GM21515 (cell line): Measurements from ENCODE around the gene FAM181A.

Source experiments
- ATAC-seq: cut with Tn5 transposase; IDR thresholded peaks from one replicate; pipeline ENCODE4 v1.9.1; 2021; ENCODE audit not compliant: unreplicated experiment

The FAM181A gene

GRCh38 chr14:93947282-93947681 lies 20.1 kb downstream of the FAM181A start:
- no peak for ATAC-seq

- ATAC-seq: no peak
Measured at GRCh38 chr14:93949511-93950075, 22.4 kb downstream of the FAM181A start.

GRCh38 chr14:93950948-93951634 lies 23.9 kb downstream of the FAM181A start:
- ATAC-seq: no peak

GRCh38 chr14:93951635-93952540 lies 24.7 kb downstream of the FAM181A start:
- ATAC-seq: no peak

GRCh38 chr14:93952829-93953228 lies 25.7 kb downstream of the FAM181A start:
- ATAC-seq: no peak

GRCh38 chr14:93953263-93953662 lies 26.1 kb downstream of the FAM181A start:
- no peak for ATAC-seq

- no peak for ATAC-seq
Measured at GRCh38 chr14:93953739-93954515, 26.8 kb downstream of the FAM181A start.

GRCh38 chr14:93954516-93954830 lies 27.3 kb downstream of the FAM181A start:
- no peak for ATAC-seq

GRCh38 chr14:93954900-93955849 lies 28.0 kb downstream of the FAM181A start:
- peak; percentile 39 for ATAC-seq

GRCh38 chr14:93955850-93956481 lies 28.8 kb downstream of the FAM181A start:
- ATAC-seq: no peak

GRCh38 chr14:93956514-93957332 lies 29.6 kb downstream of the FAM181A start:
- ATAC-seq: no peak

- no peak for ATAC-seq
Measured at GRCh38 chr14:93957333-93957710, 30.2 kb downstream of the FAM181A start.

- no peak for ATAC-seq
Measured at GRCh38 chr14:93957751-93958566, 30.8 kb downstream of the FAM181A start.

- ATAC-seq: no peak
Measured at GRCh38 chr14:93958567-93959238, 31.6 kb downstream of the FAM181A start.

- ATAC-seq: peak; percentile 58
Measured at GRCh38 chr14:93959239-93960107, 32.3 kb downstream of the FAM181A start.

- ATAC-seq: no peak
Measured at GRCh38 chr14:93960108-93960475, 32.9 kb downstream of the FAM181A start.
